Neutrophil (primary cell): ENCODE measurements around the gene PCDH10.

ENCODE experiments used
- H3K27ac ChIP-seq: fragments of 200-600 bp; sonication (generic); 2 replicates; pipeline ENCODE4 v1.5.1; 2016; ENCODE audit warnings: mild to moderate bottlenecking, moderate library complexity
- H3K27me3 ChIP-seq: fragments of 200-600 bp; sonication (generic); 2 replicates; pipeline ENCODE4 v1.6.0; 2016; ENCODE audit warnings: mild to moderate bottlenecking
- H3K36me3 ChIP-seq: fragments of 200-600 bp; sonication (generic); 2 replicates; pipeline ENCODE4 v1.5.1; 2017
- H3K4me1 ChIP-seq, 2 experiments: fragments of 200-600 bp in 1 of 2; sonication (generic) in 1 of 2; 1 replicate in 1 of 2; 2 replicates in 1 of 2; pipeline versions ENCODE4 v1.5.1 to v1.6.1; 2013 to 2016; ENCODE audit warnings: low read depth in 1 of 2, low read length in 1 of 2, mild to moderate bottlenecking in 1 of 2, moderate library complexity in 1 of 2; ENCODE audit not compliant: control insufficient read depth in 1 of 2, insufficient read depth in 1 of 2
- H3K4me3 ChIP-seq, 2 experiments: fragments of 200-600 bp in 1 of 2; sonication (generic) in 1 of 2; 1 replicate in 1 of 2; 2 replicates in 1 of 2; pipeline ENCODE4 v1.5.1; 2013 to 2016; ENCODE audit warnings: low read depth in 1 of 2, low read length in 1 of 2, mild to moderate bottlenecking in 1 of 2, moderate library complexity in 1 of 2
- H3K9me3 ChIP-seq: fragments of 200-600 bp; sonication (generic); 2 replicates; pipeline ENCODE4 v1.5.1; 2016
- CTCF ChIP-seq: fragments of 200-600 bp; sonication (generic); IDR thresholded peaks from 2 replicates; pipeline ENCODE4 v1.5.1; 2016; ENCODE audit warnings: antibody characterized with exemption

The PCDH10 gene

GRCh38 chr4:133178956-133179355 lies 29.9 kb downstream of the PCDH10 start:
- Histone ChIP-seq H3K9me3 (no peaks in the 10 kb centered on the region), H3K27ac (no peak overlapping the region), H3K4me1 (no peaks in the 10 kb centered on the region), H3K36me3 (no peaks in the 10 kb centered on the region), H3K27me3 (no peaks in the 10 kb centered on the region), H3K4me3 (no peak overlapping the region)
- TF ChIP-seq CTCF, result no peak

- Histone ChIP-seq H3K4me1 (no peaks in the 10 kb centered on the region), H3K9me3 (no peaks in the 10 kb centered on the region), H3K27me3 (no peaks in the 10 kb centered on the region), H3K4me3 (no peak overlapping the region), H3K27ac (no peak overlapping the region), H3K36me3 (no peaks in the 10 kb centered on the region)
- TF ChIP-seq CTCF, result no peak
These were observed 37.1 kb downstream of the PCDH10 start for GRCh38 chr4:133186210-133186609.

- Histone ChIP-seq H3K9me3 (no peaks in the 10 kb centered on the region), H3K27me3 (no peaks in the 10 kb centered on the region), H3K4me3 (no peak overlapping the region), H3K27ac (no peak overlapping the region), H3K36me3 (no peaks in the 10 kb centered on the region), H3K4me1 (no peaks in the 10 kb centered on the region)
- no peak for TF ChIP-seq CTCF
These were observed 37.8 kb downstream of the PCDH10 start for GRCh38 chr4:133186845-133187244.

GRCh38 chr4:133188433-133189146 lies 39.5 kb downstream of the PCDH10 start:
- Histone ChIP-seq H3K4me1 (no peaks in the 10 kb centered on the region), H3K4me3 (no peak overlapping the region)

GRCh38 chr4:133189147-133189517 lies 40.0 kb downstream of the PCDH10 start:
- no peaks in the 10 kb centered on the region for H3K36me3 ChIP-seq
- no peaks in the 10 kb centered on the region for H3K9me3 ChIP-seq
- no peak overlapping the region for H3K27ac ChIP-seq
- no peaks in the 10 kb centered on the region for H3K27me3 ChIP-seq
- no peak overlapping the region for H3K4me3 ChIP-seq
- H3K4me1 ChIP-seq, result no peaks in the 10 kb centered on the region
- TF ChIP-seq CTCF, result no peak

More at GRCh38 chr4:133188433-133189146, 39.5 kb downstream of the PCDH10 start:
- Histone ChIP-seq H3K27ac (no peak overlapping the region), H3K36me3 (no peaks in the 10 kb centered on the region), H3K9me3 (no peaks in the 10 kb centered on the region), H3K27me3 (no peaks in the 10 kb centered on the region)
- no peak for TF ChIP-seq CTCF
